ENCODE measurements around the gene ZNF536.

GRCh38 chr19:30356951-30357579 is 15.1 kb upstream of the ZNF536 start:
- no peak for TF ChIP-seq POLR2A (IDR thresholded peaks at IDR 0.05)
- no peak for TF ChIP-seq CTCF (IDR thresholded peaks at IDR 0.05)

Data from ovary (tissue), 3 donors.